ENCODE measurements around the gene ZNF76. TPM values are rescaled to one million over a fixed set of nuclear protein-coding genes. Genes with fewer than 3 reads are reported as not detected.

The ZNF76 gene
- polyA plus RNA-seq, 2 of the 4 experiments (the other 2 are of a cell fraction): 7.9 to 10.5 TPM

GRCh38 chr6:35231563-35231962, 28.0 kb upstream of the ZNF76 start:
- DNase-seq (ENCODE audit: low read depth in 1 of 2, low spot score in 1 of 2) (no peak), ATAC-seq (no peak), FAIRE-seq (no peak)
- TF ChIP-seq KDM1A (IDR thresholded peaks at IDR 0.05; ENCODE audit: low read depth) (no peak), ESRRA (IDR thresholded peaks at IDR 0.05; ENCODE audit: borderline replicate concordance, low read length) (no peak), FOSL2 (IDR thresholded peaks at IDR 0.05) (no peak), FOSL2 (CRISPR knock-in tag; IDR thresholded peaks at IDR 0.05) (no peak), TFCP2L1 (CRISPR knock-in tag; IDR thresholded peaks at IDR 0.05) (no peak), REST (IDR thresholded peaks at IDR 0.05) (no peak), CHD4 (IDR thresholded peaks at IDR 0.05; ENCODE audit: borderline replicate concordance) (no peak), JUNB (IDR thresholded peaks at IDR 0.05) (no peak), CHD2 (IDR thresholded peaks at IDR 0.05; ENCODE audit: low read length, partially characterized antibody) (no peak), MYC (IDR thresholded peaks at IDR 0.05; ENCODE audit: borderline replicate concordance, low read length) (no peak), HOXA7 (CRISPR knock-in tag; IDR thresholded peaks at IDR 0.05) (no peak), HOXB13 (CRISPR knock-in tag; IDR thresholded peaks at IDR 0.05; ENCODE audit: low read depth) (no peak), E2F6 (IDR thresholded peaks at IDR 0.05; ENCODE audit: borderline replicate concordance, low read depth) (no peak), NPAS2 (CRISPR knock-in tag; IDR thresholded peaks at IDR 0.05; ENCODE audit: borderline replicate concordance) (no peak), NFE2L2 (conservative IDR thresholded peaks at IDR 0.05; ENCODE audit: low read length) (no peak), HDAC2 (IDR thresholded peaks at IDR 0.05) (no peak), KDM5A (IDR thresholded peaks at IDR 0.05) (no peak), FOXS1 (CRISPR knock-in tag; IDR thresholded peaks at IDR 0.05) (no peak), BCL3 (IDR thresholded peaks at IDR 0.05) (no peak), NR3C1 (IDR thresholded peaks at IDR 0.05) (no peak)
- Histone ChIP-seq H3K4me1 (no peaks in the 10 kb centered on the region), H3K9me3 (no peaks in the 10 kb centered on the region), H3K27ac (no peak overlapping the region), H3K4me2 (no peak overlapping the region), H3K4me3 (no peak overlapping the region)
- WGBS (ENCODE audit: missing lambda C conversion rate): 100% methylated on average over 3 of the region's 7 CpGs
- ChIA-PET POLR2A (no interaction called here), CTCF (interaction anchor here (1.4 to 5.5 kb wide), 3 partner anchors 10 to 92 kb away, joined by 4 to 60 read pairs (median 25); no protein-coding TSS in a partner anchor)

GRCh38 chr6:35234901-35235300, 24.6 kb upstream of the ZNF76 start:
- POLR2A ChIA-PET: no interaction called here
- ATAC-seq (no peak), DNase-seq (ENCODE audit: low read depth in 1 of 2, low spot score in 1 of 2) (no peak), FAIRE-seq (no peak)
- 72% methylated on average over 4 of the region's 4 CpGs for WGBS (ENCODE audit: missing lambda C conversion rate)
- Histone ChIP-seq H3K4me1 (no peaks in the 10 kb centered on the region), H3K4me3 (no peak overlapping the region), H3K27ac (no peak overlapping the region), H3K4me2 (no peak overlapping the region), H3K9me3 (no peaks in the 10 kb centered on the region)
- TF ChIP-seq CTCF (IDR thresholded peaks at IDR 0.05): no peak
- TF ChIP-seq RFX5 (IDR thresholded peaks at IDR 0.05): no peak
- no peak for TF ChIP-seq HMGXB4 (CRISPR knock-in tag; IDR thresholded peaks at IDR 0.05; ENCODE audit: borderline replicate concordance)
- no peak for TF ChIP-seq BCL3 (IDR thresholded peaks at IDR 0.05)
- no peak for TF ChIP-seq ZSCAN20 (CRISPR knock-in tag; IDR thresholded peaks at IDR 0.05)
- no peak for TF ChIP-seq MYC (IDR thresholded peaks at IDR 0.05; ENCODE audit: borderline replicate concordance, low read length)
- no peak for TF ChIP-seq MAX (IDR thresholded peaks at IDR 0.05)
- TF ChIP-seq RARB (CRISPR knock-in tag; IDR thresholded peaks at IDR 0.05): no peak
- CTCF ChIA-PET: interaction anchor here (1.5 to 10.5 kb wide), 2 partner anchors 30 to 89 kb away, joined by 3 to 107 read pairs; no protein-coding TSS in a partner anchor

Measured in A549 (cell line).